Testis (tissue), 3 donors: ENCODE data around the gene WDR74. TPM values are rescaled to one million over a fixed set of nuclear protein-coding genes. Genes with fewer than 3 reads are reported as not detected.
A peak's percentile ranks its signal among the peaks of the same experiment; 100 is the strongest.
"Not testable (repeated sequence)": the region's sequence is repeated elsewhere in the genome, so short reads cannot be mapped to it uniquely, and the experiment has no call there.

Source experiments
- DNase-seq: peaks from one replicate; pipeline ENCODE4 v3.0.0-alpha.2; 2019
- H3K27ac ChIP-seq, 2 donors: fragments of 200-600 bp; sonication (generic); one replicate each; pipeline ENCODE4 v1.5.1; 2019
- H3K27me3 ChIP-seq: fragments of 200-600 bp; sonication (generic); one replicate; pipeline ENCODE4 v1.5.1; 2019
- H3K36me3 ChIP-seq: fragments of 200-600 bp; sonication (generic); one replicate; pipeline ENCODE4 v1.5.1; 2017; ENCODE audit warnings: low read depth; ENCODE audit errors: missing control alignments
- H3K4me1 ChIP-seq: fragments of 200-600 bp; sonication (generic); one replicate; pipeline ENCODE4 v1.5.1; 2019
- H3K4me3 ChIP-seq, 2 donors: fragments of 200-600 bp; sonication (generic); one replicate each; pipeline ENCODE4 v1.5.1; 2017 to 2019
- H3K9me3 ChIP-seq: fragments of 200-600 bp; sonication (generic); one replicate; pipeline ENCODE4 v1.5.1; 2017
- CTCF ChIP-seq, 3 experiments: fragments of 450-650 bp in 2 of 3; fragments of 200-600 bp in 1 of 3; sonication (generic) in 1 of 3; IDR thresholded peaks; one replicate each; pipeline ENCODE4 v1.5.1; 2016 to 2019; ENCODE audit warnings: antibody characterized with exemption in 3 of 3, mild to moderate bottlenecking in 2 of 3, moderate library complexity in 1 of 3
- POLR2A ChIP-seq: fragments of 450-650 bp; IDR thresholded peaks from one replicate; pipeline ENCODE4 v1.6.1; 2017; ENCODE audit warnings: antibody characterized with exemption, mild to moderate bottlenecking, moderate library complexity
- WGBS, 2 donors: methylation state at CpG; one replicate each; pipeline ENCODE4 v1.1.5; 2018; 5-methylcytosine and 5-hydroxymethylcytosine counted together
- intact Hi-C: fragments of 100-400 bp; cut with DNase I; formaldehyde crosslinking; loops from one replicate; pipeline ENCODE4 v1.15.1; 2023; ENCODE audit warnings: low total_unique reads
- polyA plus RNA-seq: library from polyadenylated mRNA; stranded (reverse); fragments of 350-450 nt; fragmentation: Illumina TruSeq; extraction: RNeasy Lipid Tissue Mini Kit (QIAGEN cat#74804); gene quantifications from one replicate; pipeline ENCODE4 v1.2.3, GENCODE V29; 2014; ENCODE audit warnings: low read depth, low replicate concordance; ENCODE audit not compliant: insufficient read depth
- total RNA-seq, 2 donors: library from RNA; depleted of rRNA; stranded (reverse); fragments of >200 nt; gene quantifications; one replicate each; pipeline ENCODE4 v1.2.3, GENCODE V29; 2016

WDR74 gene
- total and polyA plus RNA-seq, 3 donors from 2014 or later = 33.4 to 46.7 (median 39.0) TPM

- Histone ChIP-seq H3K4me1 (peaks cover 10% of the 10 kb centered on the region), H3K9me3 (no peaks in the 10 kb centered on the region), H3K27ac (peak within 1 kb of the TSS; percentile 93 to 97), H3K4me3 (peak within 1 kb of the TSS; percentile 99), H3K36me3 (no peaks in the 10 kb centered on the region), H3K27me3 (no peaks in the 10 kb centered on the region)
- intact Hi-C loops = no loop called here
- DNase-seq = peak; percentile 100
- no peak for TF ChIP-seq CTCF (IDR thresholded peaks at IDR 0.05)
- TF ChIP-seq POLR2A = peak; percentile 54
- WGBS, 2 donors = 0% methylated on average over 43 to 65 of the region's 65 CpGs
Measured at GRCh38 chr11:62831520-62832335, 7.7 kb downstream of the WDR74 start, which contains the start of gene STX5. Gene STX5 (minus strand): TSS chr11:62832051. CDS start chr11:62831243, 808 bp downstream.

GRCh38 chr11:62830904-62831519 is 8.4 kb downstream of the WDR74 start:
- Histone ChIP-seq H3K36me3 (no peaks in the 10 kb centered on the region), H3K4me1 (peaks cover 10% of the 10 kb centered on the region), H3K27ac (peak overlapping the region; percentile 93 to 97), H3K4me3 (peak overlapping the region; percentile 99), H3K27me3 (no peaks in the 10 kb centered on the region), H3K9me3 (no peaks in the 10 kb centered on the region)
- TF ChIP-seq POLR2A (no peak), CTCF (IDR thresholded peaks at IDR 0.05) (no peak)
- no peak for DNase-seq
- 0% methylated on average over 15 to 32 of the region's 33 CpGs for WGBS, 2 donors
- intact Hi-C loops = no loop called here

GRCh38 chr11:62828130-62828529 is 11.3 kb downstream of the WDR74 start:
- H3K9me3 ChIP-seq, H3K4me1 ChIP-seq, H3K4me3 ChIP-seq, H3K27ac ChIP-seq, DNase-seq, H3K36me3 ChIP-seq, H3K27me3 ChIP-seq, intact Hi-C loops: not testable (repeated sequence)
- 94 to 95% methylated on average over 8 of the region's 8 CpGs for WGBS, 2 donors

- no peak for DNase-seq
- Histone ChIP-seq H3K27me3 (no peaks in the 10 kb centered on the region), H3K4me3 (no peak overlapping the region), H3K27ac (no peak overlapping the region), H3K4me1 (no peaks in the 10 kb centered on the region), H3K36me3 (peaks cover 4% of the 10 kb centered on the region), H3K9me3 (no peaks in the 10 kb centered on the region)
- TF ChIP-seq CTCF (IDR thresholded peaks at IDR 0.05) = no peak
- intact Hi-C loops = no loop called here
- 94 to 95% methylated on average over 3 of the region's 3 CpGs for WGBS, 2 donors
Measured at GRCh38 chr11:62823677-62824076, 15.7 kb downstream of the WDR74 start.

GRCh38 chr11:62817129-62817528 is 22.3 kb downstream of the WDR74 start:
- H3K27me3 ChIP-seq = no peaks in the 10 kb centered on the region
- no peaks in the 10 kb centered on the region for H3K36me3 ChIP-seq
- intact Hi-C loops = no loop called here
- H3K9me3 ChIP-seq = no peaks in the 10 kb centered on the region
- no peaks in the 10 kb centered on the region for H3K4me1 ChIP-seq
- H3K27ac ChIP-seq = no peak overlapping the region
- no peak for DNase-seq
- H3K4me3 ChIP-seq = no peak overlapping the region
- WGBS, 2 donors = 88 to 93% methylated on average over 4 of the region's 4 CpGs
- TF ChIP-seq CTCF (IDR thresholded peaks at IDR 0.05) (no peak), POLR2A (no peak)
